IMR-90 (cell line): ENCODE measurements around the gene ANO7. TPM values are rescaled to one million over a fixed set of nuclear protein-coding genes. Genes with fewer than 3 reads are reported as not detected.

ENCODE experiments used
- ATAC-seq: fragments of 200-7000 bp; cut with Tn5 transposase; 2 replicates; pipeline ENCODE4 v1.9.1; 2020; ENCODE audit warnings: low read depth, mild to moderate bottlenecking, moderate library complexity
- BruUV-seq: library from RNA; stranded (reverse); fragments of 400-500 nt; replicated peaks from 2 replicates; lab custom pipeline; 2021; lab: Mats Ljungman, UMichigan
- CTCF ChIA-PET: fragments of 300-600 bp; formaldehyde crosslinking; extraction: SDS; loops from one replicate; lab custom pipeline; 2021; ENCODE audit warnings: antibody characterized with exemption; lab: Yijun Ruan, JAX
- POLR2A ChIA-PET: fragments of 300-600 bp; sonication (Branson Sonifier 250); formaldehyde crosslinking; loops from one replicate; lab custom pipeline; 2022; ENCODE audit warnings: antibody characterized with exemption; ENCODE audit not compliant: unreplicated experiment; lab: Charles Lee
- DNase-seq: peaks from one replicate; pipeline ENCODE4 v3.0.0; 2013
- H2AFZ ChIP-seq: replicated peaks from 2 replicates; pipeline ENCODE3; 2013; ENCODE audit warnings: low read length, mild to moderate bottlenecking; ENCODE audit not compliant: poor library complexity
- H2AK5ac ChIP-seq: 2 replicates; pipeline ENCODE4 v1.6.1; 2013; ENCODE audit warnings: low read depth, low read length, inconsistent platforms
- H2AK9ac ChIP-seq: replicated peaks from 2 replicates; pipeline ENCODE3; 2013; ENCODE audit warnings: mild to moderate bottlenecking, low read depth, low read length, moderate library complexity; ENCODE audit not compliant: poor library complexity
- H2BK120ac ChIP-seq: 2 replicates; pipeline ENCODE4 v1.6.1; 2013; ENCODE audit warnings: low read depth, low read length, inconsistent platforms
- H2BK15ac ChIP-seq: 3 replicates; pipeline ENCODE4 v1.6.1; 2013; ENCODE audit warnings: low read depth, low read length, inconsistent platforms
- H2BK20ac ChIP-seq: 2 replicates; pipeline ENCODE4 v1.6.1; 2013; ENCODE audit warnings: low read depth, mild to moderate bottlenecking, inconsistent platforms, low read length, moderate library complexity
- H2BK5ac ChIP-seq: 2 replicates; pipeline ENCODE4 v1.6.1; 2013; ENCODE audit warnings: mild to moderate bottlenecking, low read depth, low read length, inconsistent platforms; ENCODE audit not compliant: poor library complexity, severe bottlenecking
- H3K14ac ChIP-seq: replicated peaks from 2 replicates; pipeline ENCODE4 v1.6.1; 2013; ENCODE audit warnings: low read depth, low read length, inconsistent platforms
- H3K18ac ChIP-seq: 2 replicates; pipeline ENCODE4 v1.6.1; 2013; ENCODE audit warnings: low read depth, low read length, control low read depth
- H3K23ac ChIP-seq: 2 replicates; pipeline ENCODE4 v1.6.1; 2013; ENCODE audit warnings: low read depth, low read length, inconsistent platforms
- H3K27ac ChIP-seq: 2 replicates; pipeline ENCODE4 v1.5.1; 2013; ENCODE audit warnings: mild to moderate bottlenecking, control low read depth, low read length; ENCODE audit not compliant: insufficient read depth
- H3K27me3 ChIP-seq: 2 replicates; pipeline ENCODE4 v1.6.1; 2013; ENCODE audit warnings: low read length; ENCODE audit not compliant: control insufficient read depth, insufficient read depth
- H3K36me3 ChIP-seq: 2 replicates; pipeline ENCODE4 v1.6.1; 2013; ENCODE audit warnings: low read length, mixed read lengths; ENCODE audit not compliant: control insufficient read depth, insufficient read depth
- H3K4ac ChIP-seq: 2 replicates; pipeline ENCODE4 v1.6.1; 2013; ENCODE audit warnings: low read depth, low read length, inconsistent platforms
- H3K4me1 ChIP-seq: 2 replicates; pipeline ENCODE4 v1.6.1; 2013; ENCODE audit warnings: low read length, mixed read lengths; ENCODE audit not compliant: control insufficient read depth, insufficient read depth
- H3K4me2 ChIP-seq: 2 replicates; pipeline ENCODE4 v1.6.1; 2013; ENCODE audit warnings: low read depth, mild to moderate bottlenecking, control low read depth, low read length, moderate library complexity
- H3K4me3 ChIP-seq: 2 replicates; pipeline ENCODE4 v1.5.1; 2013; ENCODE audit warnings: low read depth, mild to moderate bottlenecking, control low read depth, low read length, moderate library complexity; ENCODE audit not compliant: insufficient read depth
- H3K56ac ChIP-seq: 2 replicates; pipeline ENCODE4 v1.6.1; 2013; ENCODE audit warnings: low read length, inconsistent platforms; ENCODE audit not compliant: insufficient read depth; ENCODE audit errors: extremely low read depth
- H3K79me1 ChIP-seq, 2 experiments: 2 replicates each; pipeline ENCODE4 v1.6.1; 2013; ENCODE audit warnings: low read length in 2 of 2, inconsistent platforms in 1 of 2, low read depth in 1 of 2
- H3K9ac ChIP-seq: 2 replicates; pipeline ENCODE4 v1.6.1; 2013; ENCODE audit warnings: low read depth, low read length, control low read depth
- H3K9me1 ChIP-seq: 2 replicates; pipeline ENCODE4 v1.6.1; 2013; ENCODE audit warnings: low read length, inconsistent platforms; ENCODE audit not compliant: insufficient read depth
- H3K9me3 ChIP-seq: 2 replicates; pipeline ENCODE4 v1.6.1; 2013; ENCODE audit warnings: low read length; ENCODE audit not compliant: control insufficient read depth, insufficient read depth
- H4K20me1 ChIP-seq: 2 replicates; pipeline ENCODE4 v1.6.1; 2013; ENCODE audit warnings: low read length, inconsistent platforms; ENCODE audit not compliant: insufficient read depth
- H4K5ac ChIP-seq: 2 replicates; pipeline ENCODE4 v1.6.1; 2013; ENCODE audit warnings: mild to moderate bottlenecking, low read depth, low read length, control low read depth
- H4K8ac ChIP-seq, 2 experiments: 2 replicates each; pipeline ENCODE4 v1.6.1; 2013; ENCODE audit warnings: low read depth in 2 of 2, low read length in 2 of 2, control low read depth in 1 of 2, inconsistent platforms in 1 of 2
- H4K91ac ChIP-seq: 2 replicates; pipeline ENCODE4 v1.6.1; 2013; ENCODE audit warnings: low read depth, low read length, inconsistent platforms; ENCODE audit not compliant: insufficient read depth
- BHLHE40 ChIP-seq: fragments of 150-350 bp; IDR thresholded peaks from 2 replicates; pipeline ENCODE4 v1.6.1; 2016; ENCODE audit warnings: mild to moderate bottlenecking, low read depth, low read length
- CEBPB ChIP-seq: IDR thresholded peaks from 2 replicates; pipeline ENCODE4 v1.6.1; 2012; ENCODE audit warnings: low read depth, low read length, improper control_type of control experiment
- CHD1 ChIP-seq: IDR thresholded peaks from 2 replicates; pipeline ENCODE4 v1.6.1; 2012; ENCODE audit warnings: low read depth, low read length, improper control_type of control experiment
- CTCF ChIP-seq: conservative IDR thresholded peaks from 2 replicates; pipeline ENCODE4 v1.5.1; 2012; ENCODE audit warnings: mild to moderate bottlenecking, low read depth, low read length, improper control_type of control experiment
- ELK1 ChIP-seq: fragments of 150-350 bp; IDR thresholded peaks from 2 replicates; pipeline ENCODE4 v1.6.1; 2016; ENCODE audit warnings: low read depth, mild to moderate bottlenecking, low read length, moderate library complexity, borderline replicate concordance
- FOS ChIP-seq: fragments of 150-350 bp; IDR thresholded peaks from 2 replicates; pipeline ENCODE4 v1.6.1; 2016; ENCODE audit warnings: low read depth, low read length
- MAFK ChIP-seq: IDR thresholded peaks from 2 replicates; pipeline ENCODE4 v1.6.1; 2012; ENCODE audit warnings: low read depth, low read length, improper control_type of control experiment
- MAZ ChIP-seq: IDR thresholded peaks from 2 replicates; pipeline ENCODE4 v1.6.1; 2012; ENCODE audit warnings: low read depth, mild to moderate bottlenecking, low read length, improper control_type of control experiment, moderate library complexity, borderline replicate concordance
- MXI1 ChIP-seq: IDR thresholded peaks from 2 replicates; pipeline ENCODE4 v1.6.1; 2012; ENCODE audit warnings: low read depth, mild to moderate bottlenecking, low read length, moderate library complexity, borderline replicate concordance
- NFE2L2 ChIP-seq: fragments of 150-350 bp; IDR thresholded peaks from 2 replicates; pipeline ENCODE4 v1.6.1; 2016; ENCODE audit warnings: low read depth, mild to moderate bottlenecking, low read length
- POLR2A ChIP-seq: IDR thresholded peaks from 2 replicates; pipeline ENCODE4 v1.6.1; 2012; ENCODE audit warnings: mild to moderate bottlenecking, low read depth, low read length
- RAD21 ChIP-seq: IDR thresholded peaks from 2 replicates; pipeline ENCODE4 v1.6.1; 2012; ENCODE audit warnings: low read length, improper control_type of control experiment
- RCOR1 ChIP-seq: IDR thresholded peaks from 2 replicates; pipeline ENCODE4 v1.6.1; 2012; ENCODE audit warnings: mild to moderate bottlenecking, low read length, improper control_type of control experiment; ENCODE audit not compliant: insufficient replicate concordance
- RFX5 ChIP-seq: IDR thresholded peaks from 2 replicates; pipeline ENCODE4 v1.8.0; 2012; ENCODE audit warnings: low read depth, mild to moderate bottlenecking, low read length, moderate library complexity
- SMC3 ChIP-seq: fragments of 150-350 bp; IDR thresholded peaks from 2 replicates; pipeline ENCODE4 v1.6.1; 2016; ENCODE audit warnings: low read depth, mild to moderate bottlenecking, antibody characterized with exemption, low read length, moderate library complexity
- USF2 ChIP-seq: fragments of 150-350 bp; IDR thresholded peaks from 2 replicates; pipeline ENCODE4 v1.6.1; 2017; ENCODE audit warnings: mild to moderate bottlenecking, antibody characterized with exemption, low read length, low read depth
- WGBS, 2 experiments: methylation state at CpG; one replicate each; pipeline versions ENCODE4 v1.1.5 to v1.1.7; 2013; ENCODE audit warnings: missing lambda C conversion rate in 2 of 2; ENCODE audit not compliant: insufficient read length in 1 of 2; ENCODE audit errors: extremely low coverage in 2 of 2; 5-methylcytosine and 5-hydroxymethylcytosine counted together
- dilution Hi-C: fragments of 300-500 bp; cut with HindIII; formaldehyde crosslinking; loops from one replicate; pipeline ENCODE4 v1.14.3; 2018; ENCODE audit warnings: low sequenced_read_pairs; ENCODE audit not compliant: unreplicated experiment
- in situ Hi-C: fragments of 300-500 bp; cut with MboI; formaldehyde crosslinking; loops from 3 replicates; pipeline ENCODE4 v1.14.3; 2019; ENCODE audit warnings: low sequenced_read_pairs, inconsistent platforms, mixed read lengths
- intact Hi-C: fragments of 100-400 bp; cut with micrococcal nuclease; formaldehyde crosslinking; loops from 2 replicates; pipeline ENCODE4 v1.10.0; 2022
- polyA plus RNA-seq, 3 experiments: library from polyadenylated mRNA; depleted of rRNA; stranded (reverse); fragments of >200 nt; gene quantifications; 2 replicates each; pipeline ENCODE4 v1.2.3, GENCODE V29; 2012; ENCODE audit warnings: low replicate concordance in 1 of 3
- total RNA-seq: library from RNA; depleted of rRNA; stranded (reverse); fragments of >200 nt; gene quantifications from 2 replicates; pipeline ENCODE4 v1.2.3, GENCODE V29; 2012

ANO7 gene
- total and polyA plus RNA-seq, 2 of the 4 experiments (the other 2 are of a cell fraction), result 0.36 to 3.4 TPM

- peaks cover 92% of the 10 kb centered on the region for H3K36me3 ChIP-seq
- H3K9ac ChIP-seq, result no peak overlapping the region
- no peak overlapping the region for H2BK5ac ChIP-seq
- in situ Hi-C loops (no loop called here), dilution Hi-C loops (no loop called here), intact Hi-C loops (no loop called here)
- ATAC-seq (no peak), DNase-seq (no peak)
- no peak overlapping the region for H2BK120ac ChIP-seq
- no TSS peak for BruUV-seq
- H4K8ac ChIP-seq, result no peak overlapping the region
- CTCF ChIA-PET, result no interaction called here
- H2AK9ac ChIP-seq, result peak overlapping the region; percentile 50
- no peak overlapping the region for H4K5ac ChIP-seq
- H2AK5ac ChIP-seq, result no peak overlapping the region
- H3K23ac ChIP-seq, result no peak overlapping the region
- peaks cover 5% of the 10 kb centered on the region; the same call in 1 of the 2 replicates for H3K9me1 ChIP-seq
- H3K4me1 ChIP-seq, result no peaks in the 10 kb centered on the region
- 91% methylated on average over 22 of the region's 30 CpGs; no CpG with 5 or more reads in 1 of the 2 experiments for WGBS, 2 experiments
- no peak overlapping the region for H2BK15ac ChIP-seq
- H3K4me2 ChIP-seq, result no peak overlapping the region
- no peak overlapping the region for H3K14ac ChIP-seq
- no peak overlapping the region for H4K91ac ChIP-seq
- no peaks in the 10 kb centered on the region for H3K27me3 ChIP-seq
- no peak overlapping the region for H3K56ac ChIP-seq
- H3K27ac ChIP-seq, result no peak overlapping the region
- no peaks in the 10 kb centered on the region for H3K9me3 ChIP-seq
- peaks cover 29 to 83% of the 10 kb centered on the region in 2 experiments for H3K79me1 ChIP-seq
- TF ChIP-seq CTCF (no peak), MAZ (no peak), SMC3 (no peak), NFE2L2 (no peak), BHLHE40 (no peak), POLR2A (no peak), ELK1 (no peak), MAFK (no peak), RCOR1 (no peak), CEBPB (no peak), RAD21 (no peak), USF2 (no peak), FOS (no peak), MXI1 (no peak), RFX5 (no peak), CHD1 (no peak)
- peaks cover 78% of the 10 kb centered on the region for H4K20me1 ChIP-seq
- no peak overlapping the region for H3K4me3 ChIP-seq
- POLR2A ChIA-PET, result no interaction called here
- no peak overlapping the region for H3K18ac ChIP-seq
- no peak overlapping the region for H2BK20ac ChIP-seq
- peak overlapping the region; percentile 21 for H2AFZ ChIP-seq
- no peak overlapping the region for H3K4ac ChIP-seq
Measured at GRCh38 chr2:241235859-241236593, 47.5 kb downstream of the ANO7 start.
